Measurements from ENCODE around the gene GLB1L3. TPM values are rescaled to one million over a fixed set of nuclear protein-coding genes. Genes with fewer than 3 reads are reported as not detected.

The GLB1L3 gene
- total RNA-seq, 2 experiments from 2014 or later: 11.2 to 11.9 TPM

GRCh38 chr11:134358165-134358855 lies 82.1 kb downstream of the GLB1L3 start:
- TF ChIP-seq CTCF (IDR thresholded peaks at IDR 0.05): no peak
- Mint-ChIP-seq H3K27ac (no peak overlapping the region), H3K4me3 (no peak overlapping the region), H3K27me3 (peaks cover 8% of the 10 kb centered on the region), H3K36me3 (ENCODE audit: low read depth) (peaks cover 6% of the 10 kb centered on the region), H3K4me1 (ENCODE audit: low read depth) (peaks cover 8% of the 10 kb centered on the region), H3K9me3 (no peaks in the 10 kb centered on the region)
- ChIA-PET POLR2A (interaction anchor here (2.2 kb wide), 1 partner anchor 9 kb away, joined by 5 read pairs; no protein-coding TSS in a partner anchor), CTCF (interaction anchor here (1.1 kb wide), 1 partner anchor 510 kb away, joined by 3 read pairs; no protein-coding TSS in a partner anchor)
- intact Hi-C loops (cut with micrococcal nuclease): no loop called here
- ATAC-seq: no peak
- DNase-seq: no peak

- peaks cover 3% of the 10 kb centered on the region for H3K36me3 Mint-ChIP-seq (ENCODE audit: low read depth)
- POLR2A ChIA-PET: interaction anchor here (2.2 kb wide), 1 partner anchor 9 kb away, joined by 5 read pairs; no protein-coding TSS in a partner anchor
- H3K27me3 Mint-ChIP-seq: peaks cover 8% of the 10 kb centered on the region
- no peak for DNase-seq
- H3K9me3 Mint-ChIP-seq: no peaks in the 10 kb centered on the region
- H3K4me3 Mint-ChIP-seq: no peak overlapping the region
- intact Hi-C loops (cut with micrococcal nuclease): no loop called here
- H3K27ac Mint-ChIP-seq: no peak overlapping the region
- CTCF ChIA-PET: interaction anchor here (1.1 to 1.4 kb wide), 6 partner anchors 11 to 509 kb away, joined by 3 to 5 read pairs (median 3); no protein-coding TSS in a partner anchor
- TF ChIP-seq CTCF (IDR thresholded peaks at IDR 0.05): no peak
- no peak for ATAC-seq
- H3K4me1 Mint-ChIP-seq (ENCODE audit: low read depth): peaks cover 8% of the 10 kb centered on the region
These were observed 82.8 kb downstream of the GLB1L3 start for GRCh38 chr11:134358856-134359490.

- Mint-ChIP-seq H3K4me1 (ENCODE audit: low read depth) (peaks cover 8% of the 10 kb centered on the region), H3K4me3 (no peak overlapping the region), H3K36me3 (ENCODE audit: low read depth) (peaks cover 2% of the 10 kb centered on the region), H3K27me3 (peaks cover 8% of the 10 kb centered on the region), H3K27ac (no peak overlapping the region), H3K9me3 (no peaks in the 10 kb centered on the region)
- TF ChIP-seq CTCF (IDR thresholded peaks at IDR 0.05): no peak
- CTCF ChIA-PET: interaction anchor here (0.6 to 1.4 kb wide), 8 partner anchors 12 to 509 kb away, joined by 3 to 5 read pairs (median 3); no protein-coding TSS in a partner anchor
- POLR2A ChIA-PET: interaction anchor here (2.2 kb wide), 1 partner anchor 10 kb away, joined by 5 read pairs; no protein-coding TSS in a partner anchor
- no peak for ATAC-seq
- DNase-seq: no peak
- intact Hi-C loops (cut with micrococcal nuclease): no loop called here
These were observed 83.5 kb downstream of the GLB1L3 start for GRCh38 chr11:134359646-134360045.

- Mint-ChIP-seq H3K4me1 (ENCODE audit: low read depth) (peaks cover 8% of the 10 kb centered on the region), H3K27me3 (peaks cover 8% of the 10 kb centered on the region), H3K4me3 (no peak overlapping the region), H3K27ac (no peak overlapping the region), H3K36me3 (ENCODE audit: low read depth) (peaks cover 2% of the 10 kb centered on the region), H3K9me3 (no peaks in the 10 kb centered on the region)
- TF ChIP-seq CTCF (IDR thresholded peaks at IDR 0.05): peak; percentile 90
- POLR2A ChIA-PET: interaction anchor here (2.2 kb wide), 1 partner anchor 10 kb away, joined by 5 read pairs; no protein-coding TSS in a partner anchor
- ATAC-seq: peak; percentile 98
- CTCF ChIA-PET: interaction anchor here (0.6 to 1.4 kb wide), 7 partner anchors 12 to 365 kb away, joined by 3 to 5 read pairs (median 3); no protein-coding TSS in a partner anchor
- peak; percentile 83 for DNase-seq
- intact Hi-C loops (cut with micrococcal nuclease): no loop called here
These were observed 84.1 kb downstream of the GLB1L3 start for GRCh38 chr11:134360050-134360835.
